PC-9 (cell line): ENCODE results near the gene KIF21B. TPM values are rescaled to one million over a fixed set of nuclear protein-coding genes. Genes with fewer than 3 reads are reported as not detected.
"Not testable (repeated sequence)": the region's sequence is repeated elsewhere in the genome, so short reads cannot be mapped to it uniquely, and the experiment has no call there.

Experiments used
- BruUV-seq: library from RNA; stranded (reverse); fragments of 400-500 nt; replicated peaks from 2 replicates; lab custom pipeline; 2021; lab: Mats Ljungman, UMichigan
- CTCF ChIA-PET: fragments of 300-600 bp; sonication (Branson Sonifier 250); formaldehyde crosslinking; loops from one replicate; lab custom pipeline; 2022; ENCODE audit warnings: antibody characterized with exemption; lab: Charles Lee
- POLR2A ChIA-PET: fragments of 300-600 bp; sonication (Branson Sonifier 250); formaldehyde crosslinking; loops from one replicate; lab custom pipeline; 2022; ENCODE audit warnings: antibody characterized with exemption; ENCODE audit not compliant: unreplicated experiment; lab: Charles Lee
- DNase-seq, 2 experiments: peaks; one replicate each; pipeline versions ENCODE4 v3.0.0 to v3.0.0-alpha.2; 2015 to 2022; ENCODE audit warnings: mixed read lengths in 1 of 2
- H2AFZ ChIP-seq: fragments of 200-600 bp; sonication (generic); 2 replicates; pipeline ENCODE4 v1.8.1; 2017; ENCODE audit warnings: antibody characterized with exemption
- H3F3A ChIP-seq: fragments of 200-600 bp; sonication (generic); 2 replicates; pipeline ENCODE4 v1.8.1; 2017; ENCODE audit warnings: antibody characterized with exemption, mild to moderate bottlenecking, low read depth; ENCODE audit not compliant: insufficient read depth
- H3K27ac ChIP-seq: fragments of 200-600 bp; sonication (generic); 2 replicates; pipeline ENCODE4 v1.6.1; 2016; ENCODE audit warnings: mixed run types
- H3K27me3 ChIP-seq: fragments of 200-600 bp; sonication (generic); 2 replicates; pipeline ENCODE4 v1.6.1; 2016; ENCODE audit warnings: low read depth, mixed run types; ENCODE audit not compliant: insufficient read depth
- H3K36me3 ChIP-seq: fragments of 200-600 bp; sonication (generic); 2 replicates; pipeline ENCODE4 v1.6.1; 2016; ENCODE audit warnings: low read depth, mixed run types
- H3K4me1 ChIP-seq: fragments of 200-600 bp; sonication (generic); replicated peaks from 2 replicates; pipeline ENCODE4 v1.6.1; 2016; ENCODE audit warnings: mixed run types; ENCODE audit not compliant: insufficient read depth
- H3K4me2 ChIP-seq: fragments of 200-600 bp; sonication (generic); 2 replicates; pipeline ENCODE4 v1.6.1; 2017; ENCODE audit warnings: mixed run types
- H3K4me3 ChIP-seq: fragments of 200-600 bp; sonication (generic); 2 replicates; pipeline ENCODE4 v1.6.1; 2016; ENCODE audit warnings: mixed run types
- H3K79me2 ChIP-seq: fragments of 200-600 bp; sonication (generic); 2 replicates; pipeline ENCODE4 v1.6.1; 2017; ENCODE audit warnings: low read depth, mixed run types
- H3K9me2 ChIP-seq: fragments of 200-600 bp; sonication (generic); 2 replicates; pipeline ENCODE4 v1.8.1; 2017; ENCODE audit warnings: mild to moderate bottlenecking; ENCODE audit not compliant: insufficient read depth
- H3K9me3 ChIP-seq: fragments of 200-600 bp; sonication (generic); 2 replicates; pipeline ENCODE4 v1.8.1; 2016; ENCODE audit warnings: low read depth; ENCODE audit not compliant: insufficient read depth
- H4K20me1 ChIP-seq: fragments of 200-600 bp; sonication (generic); 2 replicates; pipeline ENCODE4 v1.8.1; 2017; ENCODE audit not compliant: insufficient read depth
- CTCF ChIP-seq: fragments of 200-600 bp; sonication (generic); conservative IDR thresholded peaks from 2 replicates; pipeline ENCODE4 v1.6.1; 2017; ENCODE audit warnings: mixed run types, antibody characterized with exemption, mild to moderate bottlenecking, moderate library complexity
- EZH2 ChIP-seq: fragments of 200-600 bp; sonication (generic); IDR thresholded peaks from 2 replicates; pipeline ENCODE4 v1.8.0; 2017; ENCODE audit warnings: antibody characterized with exemption, low read depth
- intact Hi-C: fragments of 100-400 bp; cut with micrococcal nuclease; formaldehyde crosslinking; loops from one replicate; pipeline ENCODE4 v1.10.0; 2022; ENCODE audit not compliant: unreplicated experiment
- total RNA-seq: library from RNA; stranded (reverse); gene quantifications from 2 replicates; pipeline ENCODE4 v1.2.3, GENCODE V29; 2021

Gene KIF21B
- total RNA-seq, 1 experiment from 2014 or later, result 3.7 TPM

- no peak overlapping the region for H3K4me3 ChIP-seq
These were observed 60.4 kb downstream of the KIF21B start for GRCh38 chr1:200963076-200963475.

GRCh38 chr1:200962631-200963030 lies 60.9 kb downstream of the KIF21B start:
- no peaks in the 10 kb centered on the region for H3K36me3 ChIP-seq
- no peaks in the 10 kb centered on the region for H4K20me1 ChIP-seq
- no peak for DNase-seq
- H3K9me2 ChIP-seq, result no peaks in the 10 kb centered on the region
- CTCF ChIA-PET, result interaction anchor here (0.6 kb wide), 2 partner anchors 443 to 550 kb away, joined by 3 to 9 read pairs; no protein-coding TSS in a partner anchor
- H3K27me3 ChIP-seq, result no peaks in the 10 kb centered on the region
- no peak overlapping the region for H3K4me2 ChIP-seq
- H3F3A ChIP-seq, result no peaks in the 10 kb centered on the region
- no peak overlapping the region for H3K27ac ChIP-seq
- no peak for TF ChIP-seq EZH2
- no peak for TF ChIP-seq CTCF
- no peaks in the 10 kb centered on the region for H3K9me3 ChIP-seq
- H3K4me3 ChIP-seq, result no peak overlapping the region
- BruUV-seq, result no TSS peak
- H3K79me2 ChIP-seq, result no peaks in the 10 kb centered on the region
- no peak overlapping the region for H2AFZ ChIP-seq
- POLR2A ChIA-PET, result no interaction called here
- H3K4me1 ChIP-seq, result no peaks in the 10 kb centered on the region
- intact Hi-C loops, result no loop called here

More at GRCh38 chr1:200963076-200963475, 60.4 kb downstream of the KIF21B start:
- Histone ChIP-seq H3K9me3 (no peaks in the 10 kb centered on the region), H3K36me3 (no peaks in the 10 kb centered on the region), H3K4me1 (no peaks in the 10 kb centered on the region), H2AFZ (no peak overlapping the region), H3K4me2 (no peak overlapping the region), H3K79me2 (no peaks in the 10 kb centered on the region), H3F3A (no peaks in the 10 kb centered on the region), H3K9me2 (no peaks in the 10 kb centered on the region), H3K27ac (no peak overlapping the region), H3K27me3 (no peaks in the 10 kb centered on the region), H4K20me1 (no peaks in the 10 kb centered on the region)
- CTCF ChIA-PET, result interaction anchor here (0.6 kb wide), 2 partner anchors 16 to 550 kb away, joined by 3 to 9 read pairs; no protein-coding TSS in a partner anchor
- BruUV-seq, result no TSS peak
- POLR2A ChIA-PET, result no interaction called here
- intact Hi-C loops, result no loop called here
- DNase-seq, result no peak
- TF ChIP-seq CTCF (no peak), EZH2 (no peak)

DNA sequence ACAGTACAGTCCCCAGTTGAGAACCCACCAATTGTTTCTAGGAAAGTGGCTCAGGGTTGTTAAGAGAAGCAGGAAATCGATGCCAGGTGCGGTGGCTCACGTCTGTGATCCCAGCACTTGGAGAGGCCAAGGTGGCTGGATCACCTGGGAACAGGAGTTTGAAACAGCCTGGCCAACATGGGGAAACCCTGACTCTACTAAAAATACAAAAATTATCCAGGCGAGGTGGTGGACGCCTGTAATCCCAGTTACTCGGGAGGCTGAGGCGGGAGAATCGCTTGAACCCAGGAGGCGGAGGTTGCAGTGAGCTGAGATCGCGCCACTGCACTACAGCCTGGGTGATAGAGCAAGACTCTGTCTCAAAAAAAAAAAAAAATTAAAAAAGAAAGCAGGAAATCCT lies 61.4 kb downstream of the KIF21B start:
- H3K79me2 ChIP-seq, H3F3A ChIP-seq, H4K20me1 ChIP-seq, H3K9me2 ChIP-seq, DNase-seq, H3K27me3 ChIP-seq, POLR2A ChIA-PET, H3K4me2 ChIP-seq, H3K4me3 ChIP-seq, H3K4me1 ChIP-seq, H2AFZ ChIP-seq, H3K36me3 ChIP-seq, H3K27ac ChIP-seq, intact Hi-C loops, H3K9me3 ChIP-seq, BruUV-seq: not testable (repeated sequence)
- CTCF ChIA-PET, result interaction anchor here (0.6 kb wide), 1 partner anchor 444 kb away, joined by 3 read pairs; no protein-coding TSS in a partner anchor

- no peak overlapping the region for H2AFZ ChIP-seq
- ChIA-PET POLR2A (no interaction called here), CTCF (no interaction called here)
- BruUV-seq, result no TSS peak
- no peak overlapping the region for H3K4me3 ChIP-seq
- no peak overlapping the region for H3K4me2 ChIP-seq
- no peaks in the 10 kb centered on the region for H3K4me1 ChIP-seq
- H3K79me2 ChIP-seq, result no peaks in the 10 kb centered on the region
- no peaks in the 10 kb centered on the region for H3K9me3 ChIP-seq
- H3K9me2 ChIP-seq, result no peaks in the 10 kb centered on the region
- no peak overlapping the region for H3K27ac ChIP-seq
- intact Hi-C loops, result no loop called here
- DNase-seq, result no peak
- TF ChIP-seq EZH2, result no peak
- no peak for TF ChIP-seq CTCF
- no peaks in the 10 kb centered on the region for H3K27me3 ChIP-seq
- H4K20me1 ChIP-seq, result no peaks in the 10 kb centered on the region
- H3K36me3 ChIP-seq, result no peaks in the 10 kb centered on the region
- H3F3A ChIP-seq, result no peaks in the 10 kb centered on the region
These were observed 62.6 kb downstream of the KIF21B start for GRCh38 chr1:200960948-200961340.
